BE2C (cell line): ENCODE results near the gene PDE5A.
"Not testable (repeated sequence)": the region's sequence is repeated elsewhere in the genome, so short reads cannot be mapped to it uniquely, and the experiment has no call there.

Experiments
- DNase-seq: peaks from one replicate; pipeline ENCODE4 v3.0.0-alpha.2; 2020
- H3K27me3 ChIP-seq: fragments of 250-450 bp; sonication (Bioruptor Pico); 2 replicates; pipeline ENCODE4 v1.5.1; 2020; ENCODE audit warnings: mild to moderate bottlenecking
- H3K36me3 ChIP-seq: fragments of 250-450 bp; sonication (Bioruptor Pico); 2 replicates; pipeline ENCODE4 v1.5.1; 2020; ENCODE audit warnings: mild to moderate bottlenecking
- H3K4me1 ChIP-seq: fragments of 250-450 bp; sonication (Bioruptor Pico); 2 replicates; pipeline ENCODE4 v1.5.1; 2020
- H3K4me3 ChIP-seq: 2 replicates; pipeline ENCODE4 v1.5.1; 2011; ENCODE audit warnings: low read depth, low read length
- H3K9me3 ChIP-seq: fragments of 250-450 bp; sonication (Bioruptor Pico); 2 replicates; pipeline ENCODE4 v1.5.1; 2020
- TF ChIP-seq, protein P1 (sequence below): IDR thresholded peaks from 2 replicates; pipeline ENCODE4 v1.5.1; 2012; ENCODE audit warnings: mild to moderate bottlenecking, low read depth, low read length

The PDE5A gene

DNA sequence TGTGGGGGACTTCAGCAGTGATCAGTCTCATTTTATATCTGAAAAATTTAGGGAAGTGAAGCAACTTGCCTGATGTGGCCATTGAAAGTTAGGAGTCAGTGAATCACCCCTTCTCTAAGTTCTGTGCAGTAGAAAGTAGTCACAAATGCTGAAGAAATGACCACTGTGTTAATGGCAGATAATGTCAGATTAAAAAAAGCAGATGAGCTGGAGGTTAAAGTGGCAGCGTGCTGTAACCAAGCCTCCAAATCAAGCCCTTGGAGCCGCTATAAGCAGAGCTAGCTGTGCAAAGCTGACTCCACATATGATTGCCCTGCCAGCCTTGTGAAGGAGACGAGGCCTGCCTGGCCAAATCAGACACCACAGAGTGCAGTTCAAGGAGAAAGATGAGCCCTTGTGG is 39.2 kb upstream of the PDE5A start:
- Histone ChIP-seq H3K9me3 (no peaks in the 10 kb centered on the region), H3K4me3 (no peak overlapping the region), H3K27me3 (no peaks in the 10 kb centered on the region; the same call in 1 of the 2 replicates), H3K4me1 (no peaks in the 10 kb centered on the region), H3K36me3 (no peaks in the 10 kb centered on the region)
- no peak for DNase-seq
- TF ChIP-seq, protein P1, sequence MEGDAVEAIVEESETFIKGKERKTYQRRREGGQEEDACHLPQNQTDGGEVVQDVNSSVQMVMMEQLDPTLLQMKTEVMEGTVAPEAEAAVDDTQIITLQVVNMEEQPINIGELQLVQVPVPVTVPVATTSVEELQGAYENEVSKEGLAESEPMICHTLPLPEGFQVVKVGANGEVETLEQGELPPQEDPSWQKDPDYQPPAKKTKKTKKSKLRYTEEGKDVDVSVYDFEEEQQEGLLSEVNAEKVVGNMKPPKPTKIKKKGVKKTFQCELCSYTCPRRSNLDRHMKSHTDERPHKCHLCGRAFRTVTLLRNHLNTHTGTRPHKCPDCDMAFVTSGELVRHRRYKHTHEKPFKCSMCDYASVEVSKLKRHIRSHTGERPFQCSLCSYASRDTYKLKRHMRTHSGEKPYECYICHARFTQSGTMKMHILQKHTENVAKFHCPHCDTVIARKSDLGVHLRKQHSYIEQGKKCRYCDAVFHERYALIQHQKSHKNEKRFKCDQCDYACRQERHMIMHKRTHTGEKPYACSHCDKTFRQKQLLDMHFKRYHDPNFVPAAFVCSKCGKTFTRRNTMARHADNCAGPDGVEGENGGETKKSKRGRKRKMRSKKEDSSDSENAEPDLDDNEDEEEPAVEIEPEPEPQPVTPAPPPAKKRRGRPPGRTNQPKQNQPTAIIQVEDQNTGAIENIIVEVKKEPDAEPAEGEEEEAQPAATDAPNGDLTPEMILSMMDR: no peak

DNA sequence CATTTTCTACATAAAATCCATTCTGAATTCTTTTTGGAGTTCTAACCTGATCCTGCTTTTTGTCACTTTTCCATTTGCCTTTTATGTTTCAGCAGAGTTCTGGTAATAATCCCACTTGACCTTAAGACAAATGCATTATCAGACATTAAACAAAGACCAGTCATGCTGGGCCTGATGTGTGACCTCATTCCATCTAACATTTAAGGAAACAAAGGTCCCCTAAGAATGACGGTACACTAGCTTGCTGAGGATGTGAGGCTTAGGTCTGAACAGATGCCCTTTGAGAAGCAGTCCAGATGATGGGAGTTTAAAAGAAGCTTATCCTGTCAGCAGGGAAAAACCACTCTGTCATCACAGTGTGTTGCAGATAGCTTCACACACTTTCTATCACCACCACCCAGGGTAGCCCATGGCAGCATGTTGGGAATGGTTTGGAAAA is 38.1 kb upstream of the PDE5A start:
- TF ChIP-seq, protein P1: no peak
- Histone ChIP-seq H3K9me3 (no peaks in the 10 kb centered on the region), H3K27me3 (no peaks in the 10 kb centered on the region; the same call in 1 of the 2 replicates), H3K4me3 (no peak overlapping the region), H3K36me3 (no peaks in the 10 kb centered on the region), H3K4me1 (no peaks in the 10 kb centered on the region)
- no peak for DNase-seq

GRCh38 chr4:119665752-119666151 is 37.1 kb upstream of the PDE5A start:
- Histone ChIP-seq H3K4me1 (no peaks in the 10 kb centered on the region), H3K36me3 (no peaks in the 10 kb centered on the region), H3K4me3 (no peak overlapping the region), H3K27me3 (no peaks in the 10 kb centered on the region; the same call in 1 of the 2 replicates), H3K9me3 (no peaks in the 10 kb centered on the region)
- TF ChIP-seq, protein P1: no peak
- no peak for DNase-seq

DNA sequence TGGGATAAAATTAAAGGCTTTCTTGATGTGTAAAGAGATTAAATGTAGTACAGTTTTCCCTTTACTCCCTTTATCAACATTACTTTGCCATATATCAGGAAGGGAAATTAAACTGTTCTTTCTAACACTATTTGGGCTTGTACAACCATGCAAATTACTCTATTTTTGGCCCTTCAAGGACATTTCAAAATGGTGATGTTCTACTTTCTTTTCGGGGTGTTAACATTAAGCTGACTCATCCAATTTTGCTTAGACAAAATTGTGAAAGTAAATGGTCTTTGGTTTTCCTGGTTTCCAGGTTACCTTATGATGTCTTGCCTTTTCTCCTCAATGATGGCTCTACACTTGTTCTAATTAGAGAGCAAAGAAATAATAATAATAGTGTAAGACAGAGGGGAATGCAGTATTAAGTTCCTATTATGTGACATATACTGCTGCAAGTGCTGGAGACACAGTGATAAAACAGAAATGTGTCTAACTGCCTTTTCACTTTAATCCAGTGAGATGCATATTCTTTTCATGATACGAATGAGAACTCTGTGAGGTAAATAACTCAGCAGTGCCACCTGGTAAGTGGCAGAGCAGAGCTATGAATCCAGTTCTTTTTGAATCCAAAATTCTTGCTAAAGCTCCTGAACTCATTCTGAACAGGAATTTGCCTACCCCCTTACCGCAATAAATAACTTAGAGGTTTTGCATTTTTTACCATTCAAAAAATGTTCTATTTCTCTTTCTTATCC is 35.7 kb upstream of the PDE5A start:
- Histone ChIP-seq H3K4me1 (no peaks in the 10 kb centered on the region), H3K9me3 (no peaks in the 10 kb centered on the region), H3K27me3 (no peaks in the 10 kb centered on the region; the same call in 1 of the 2 replicates), H3K36me3 (no peaks in the 10 kb centered on the region), H3K4me3 (no peak overlapping the region)
- TF ChIP-seq, protein P1: no peak
- DNase-seq: no peak

- no peak for DNase-seq
- TF ChIP-seq, protein P1: no peak
- H3K4me3 ChIP-seq: no peak overlapping the region
Measured at GRCh38 chr4:119663160-119663788, 34.7 kb upstream of the PDE5A start.

DNA sequence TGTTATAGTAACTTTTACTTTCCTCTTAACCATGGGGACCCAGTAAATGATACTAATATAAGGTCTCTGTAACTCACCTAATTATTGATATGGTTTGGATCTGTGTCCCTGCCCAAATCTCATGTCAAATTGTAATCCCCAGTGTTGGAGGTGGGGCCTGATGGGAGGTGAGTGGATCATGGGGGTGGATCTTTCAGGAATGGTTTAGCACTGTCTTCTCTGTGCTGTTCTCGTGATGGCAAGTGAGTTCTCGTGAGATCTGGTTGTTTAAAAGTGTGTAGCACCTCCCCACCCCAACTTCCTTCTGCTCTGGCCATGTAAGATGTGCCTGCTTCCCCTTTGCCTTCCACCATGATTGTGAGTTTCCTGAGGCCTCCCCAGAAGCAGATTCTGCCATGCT is 34.0 kb upstream of the PDE5A start:
- H3K27me3 ChIP-seq, H3K4me1 ChIP-seq, H3K9me3 ChIP-seq, H3K4me3 ChIP-seq, DNase-seq, H3K36me3 ChIP-seq: not testable (repeated sequence)

More at GRCh38 chr4:119663160-119663788, 34.7 kb upstream of the PDE5A start:
- no peaks in the 10 kb centered on the region; the same call in 1 of the 2 replicates for H3K27me3 ChIP-seq
- no peaks in the 10 kb centered on the region for H3K4me1 ChIP-seq
- H3K9me3 ChIP-seq: no peaks in the 10 kb centered on the region
- no peaks in the 10 kb centered on the region for H3K36me3 ChIP-seq
